RPMI7951 (cell line): ENCODE data around the gene NEURL1. TPM values are rescaled to one million over a fixed set of nuclear protein-coding genes. Genes with fewer than 3 reads are reported as not detected.
"Not testable (repeated sequence)": the region's sequence is repeated elsewhere in the genome, so short reads cannot be mapped to it uniquely, and the experiment has no call there.

Experiments
- DNase-seq: peaks from one replicate; pipeline ENCODE4 v3.0.0-alpha.2; 2012; ENCODE audit warnings: low read depth
- total RNA-seq: library from RNA; depleted of rRNA; stranded (reverse); fragments of >200 nt; shearing (Covaris generic); gene quantifications from 2 replicates; pipeline ENCODE4 v1.2.3, GENCODE V29; 2014

NEURL1 gene
- total RNA-seq, 1 experiment from 2014 or later = not detected

GRCh38 chr10:103459615-103460014 is 33.9 kb upstream of the NEURL1 start:
- no peak for DNase-seq

GRCh38 chr10:103463499-103463898 is 30.0 kb upstream of the NEURL1 start:
- DNase-seq = no peak

- DNase-seq = no peak
Measured at GRCh38 chr10:103465411-103466179, 27.9 kb upstream of the NEURL1 start.

GRCh38 chr10:103466734-103467133 is 26.8 kb upstream of the NEURL1 start:
- DNase-seq = no peak

- no peak for DNase-seq
Measured at GRCh38 chr10:103467406-103467805, 26.1 kb upstream of the NEURL1 start.

GRCh38 chr10:103469201-103469600 is 24.3 kb upstream of the NEURL1 start:
- DNase-seq = no peak

GRCh38 chr10:103470761-103471653 is 22.5 kb upstream of the NEURL1 start:
- DNase-seq = peak; percentile 79

- no peak for DNase-seq
Measured at GRCh38 chr10:103472005-103472404, 21.5 kb upstream of the NEURL1 start.

- no peak for DNase-seq
Measured at GRCh38 chr10:103473261-103473671, 20.2 kb upstream of the NEURL1 start.

GRCh38 chr10:103474077-103474476 is 19.4 kb upstream of the NEURL1 start:
- DNase-seq = no peak

- no peak for DNase-seq
Measured at GRCh38 chr10:103475437-103475836, 18.1 kb upstream of the NEURL1 start.

GRCh38 chr10:103476046-103476768 is 17.3 kb upstream of the NEURL1 start:
- DNase-seq = no peak

GRCh38 chr10:103478671-103479070 is 14.8 kb upstream of the NEURL1 start:
- DNase-seq = no peak

- peak; percentile 83 for DNase-seq
Measured at GRCh38 chr10:103479135-103479534, 14.4 kb upstream of the NEURL1 start, which contains the start of gene CALHM3. Gene CALHM3, minus strand, starts transcription at chr10:103479240. Its CDS starts 208 bp downstream, at chr10:103479032.

GRCh38 chr10:103480521-103480920 is 13.0 kb upstream of the NEURL1 start:
- peak; percentile 65 for DNase-seq

GRCh38 chr10:103481974-103482531 is 11.5 kb upstream of the NEURL1 start:
- peak; percentile 75 for DNase-seq

- not testable (repeated sequence) for DNase-seq
Measured at GRCh38 chr10:103486635-103487409, 6.7 kb upstream of the NEURL1 start.

GRCh38 chr10:103487410-103487708 is 6.1 kb upstream of the NEURL1 start:
- no peak for DNase-seq

GRCh38 chr10:103490986-103491314 is 2.6 kb upstream of the NEURL1 start:
- DNase-seq = no peak

GRCh38 chr10:103491729-103492364 is 1.7 kb upstream of the NEURL1 start:
- peak; percentile 96 for DNase-seq
